ENCODE results near the gene C3orf18. TPM values are rescaled to one million over a fixed set of nuclear protein-coding genes. Genes with fewer than 3 reads are reported as not detected.
A peak's percentile ranks its signal among the peaks of the same experiment; 100 is the strongest.

Gene C3orf18
- total RNA-seq, 2 experiments from 2014 or later = 16.7 to 17.0 TPM

- Mint-ChIP-seq H3K4me3 (peak overlapping the region; percentile 68), H3K27ac (peak overlapping the region; percentile 98), H3K4me1 (ENCODE audit: low read depth) (peaks cover 94% of the 10 kb centered on the region), H3K9me3 (no peaks in the 10 kb centered on the region), H3K27me3 (no peaks in the 10 kb centered on the region), H3K36me3 (peaks cover 37% of the 10 kb centered on the region)
- ChIA-PET CTCF (interaction anchor here (0.6 to 10.3 kb wide), 7 partner anchors 11 to 1022 kb away, joined by 3 to 317 read pairs (median 8); partner anchors contain the start of genes CISH, HEMK1 and MAPKAPK3), POLR2A (interaction anchor here (11.1 kb wide), 2 partner anchors 16 to 19 kb away, joined by 510 to 859 read pairs; partner anchors contain the start of genes C3orf18, CISH, HEMK1 and MAPKAPK3)
- intact Hi-C loops (cut with micrococcal nuclease) = loop anchor here (1.0 kb wide), 1 partner anchor 16 kb away; no protein-coding TSS in a partner anchor
- no peak for DNase-seq
Measured at GRCh38 chr3:50588759-50589433, 21.3 kb upstream of the C3orf18 start.

GRCh38 chr3:50587806-50588758, 20.5 kb upstream of the C3orf18 start:
- Mint-ChIP-seq H3K9me3 (no peaks in the 10 kb centered on the region), H3K36me3 (peaks cover 42% of the 10 kb centered on the region), H3K4me1 (ENCODE audit: low read depth) (peaks cover 94% of the 10 kb centered on the region), H3K27ac (peak overlapping the region; percentile 98), H3K4me3 (peak overlapping the region; percentile 68), H3K27me3 (no peaks in the 10 kb centered on the region)
- peak; percentile 96 for DNase-seq
- POLR2A ChIA-PET = interaction anchor here (11.1 kb wide), 2 partner anchors 15 to 20 kb away, joined by 510 to 859 read pairs; partner anchors contain the start of genes C3orf18, CISH, HEMK1 and MAPKAPK3
- intact Hi-C loops (cut with micrococcal nuclease) = loop anchor here (1.0 kb wide), 1 partner anchor 15 kb away; no protein-coding TSS in a partner anchor
- CTCF ChIA-PET = interaction anchor here (1.0 to 10.3 kb wide), 5 partner anchors 13 to 800 kb away, joined by 3 to 317 read pairs (median 221); partner anchors contain the start of genes CISH, HEMK1 and MAPKAPK3

GRCh38 chr3:50587373-50587772, 19.8 kb upstream of the C3orf18 start:
- intact Hi-C loops (cut with micrococcal nuclease) = no loop called here
- Mint-ChIP-seq H3K36me3 (peaks cover 45% of the 10 kb centered on the region), H3K4me1 (ENCODE audit: low read depth) (peaks cover 91% of the 10 kb centered on the region), H3K27ac (peak overlapping the region; percentile 98), H3K27me3 (no peaks in the 10 kb centered on the region), H3K9me3 (no peaks in the 10 kb centered on the region), H3K4me3 (peak overlapping the region; percentile 30)
- CTCF ChIA-PET = interaction anchor here (8.7 to 10.3 kb wide), 3 partner anchors 14 to 26 kb away, joined by 221 to 317 read pairs (median 299); partner anchors contain the start of genes CISH, HEMK1 and MAPKAPK3
- POLR2A ChIA-PET = interaction anchor here (11.1 kb wide), 2 partner anchors 14 to 21 kb away, joined by 510 to 859 read pairs; partner anchors contain the start of genes C3orf18, CISH, HEMK1 and MAPKAPK3
- DNase-seq = peak; percentile 38

- Mint-ChIP-seq H3K27me3 (no peaks in the 10 kb centered on the region), H3K27ac (peak overlapping the region; percentile 98), H3K4me1 (ENCODE audit: low read depth) (peaks cover 87% of the 10 kb centered on the region), H3K9me3 (no peaks in the 10 kb centered on the region), H3K4me3 (no peak overlapping the region), H3K36me3 (peaks cover 51% of the 10 kb centered on the region)
- DNase-seq = no peak
- CTCF ChIA-PET = interaction anchor here (8.7 to 10.3 kb wide), 3 partner anchors 14 to 27 kb away, joined by 221 to 317 read pairs (median 299); partner anchors contain the start of genes CISH, HEMK1 and MAPKAPK3
- intact Hi-C loops (cut with micrococcal nuclease) = no loop called here
- POLR2A ChIA-PET = interaction anchor here (11.1 kb wide), 2 partner anchors 14 to 22 kb away, joined by 510 to 859 read pairs; partner anchors contain the start of genes C3orf18, CISH, HEMK1 and MAPKAPK3
Measured at GRCh38 chr3:50586763-50587070, 19.2 kb upstream of the C3orf18 start.

GRCh38 chr3:50585919-50586762, 18.6 kb upstream of the C3orf18 start:
- H3K4me1 Mint-ChIP-seq (ENCODE audit: low read depth) = peaks cover 87% of the 10 kb centered on the region
- ChIA-PET POLR2A (interaction anchor here (11.1 kb wide), 2 partner anchors 13 to 22 kb away, joined by 510 to 859 read pairs; partner anchors contain the start of genes C3orf18, CISH, HEMK1 and MAPKAPK3), CTCF (interaction anchor here (8.7 to 10.3 kb wide), 3 partner anchors 14 to 27 kb away, joined by 221 to 317 read pairs (median 299); partner anchors contain the start of genes CISH, HEMK1 and MAPKAPK3)
- H3K4me3 Mint-ChIP-seq = peak overlapping the region; percentile 18
- no peaks in the 10 kb centered on the region for H3K9me3 Mint-ChIP-seq
- peaks cover 56% of the 10 kb centered on the region for H3K36me3 Mint-ChIP-seq
- no peaks in the 10 kb centered on the region for H3K27me3 Mint-ChIP-seq
- peak; percentile 86 for DNase-seq
- intact Hi-C loops (cut with micrococcal nuclease) = no loop called here
- H3K27ac Mint-ChIP-seq = peak overlapping the region; percentile 98

- Mint-ChIP-seq H3K9me3 (no peaks in the 10 kb centered on the region), H3K27ac (peak overlapping the region; percentile 98), H3K36me3 (peaks cover 68% of the 10 kb centered on the region), H3K27me3 (no peaks in the 10 kb centered on the region), H3K4me3 (no peak overlapping the region), H3K4me1 (ENCODE audit: low read depth) (peaks cover 85% of the 10 kb centered on the region)
- ChIA-PET CTCF (interaction anchor here (1.0 to 1.2 kb wide), 2 partner anchors 10 to 12 kb away, joined by 3 read pairs; no protein-coding TSS in a partner anchor), POLR2A (interaction anchor here (1.5 kb wide), 1 partner anchor 27 kb away, joined by 3 read pairs; the partner anchor contains the start of gene CISH)
- intact Hi-C loops (cut with micrococcal nuclease) = no loop called here
- no peak for DNase-seq
Measured at GRCh38 chr3:50584391-50584790, 16.8 kb upstream of the C3orf18 start.

GRCh38 chr3:50583897-50584296, 16.4 kb upstream of the C3orf18 start:
- DNase-seq = no peak
- peaks cover 83% of the 10 kb centered on the region for H3K4me1 Mint-ChIP-seq (ENCODE audit: low read depth)
- H3K9me3 Mint-ChIP-seq = no peaks in the 10 kb centered on the region
- CTCF ChIA-PET = interaction anchor here (1.0 to 1.2 kb wide), 2 partner anchors 9 to 11 kb away, joined by 3 read pairs; no protein-coding TSS in a partner anchor
- intact Hi-C loops (cut with micrococcal nuclease) = no loop called here
- POLR2A ChIA-PET = interaction anchor here (0.5 to 1.5 kb wide), 2 partner anchors 28 to 243 kb away, joined by 3 read pairs; partner anchors contain the start of gene CISH
- H3K4me3 Mint-ChIP-seq = no peak overlapping the region
- H3K27ac Mint-ChIP-seq = peak overlapping the region; percentile 98
- no peaks in the 10 kb centered on the region for H3K27me3 Mint-ChIP-seq
- H3K36me3 Mint-ChIP-seq = peaks cover 70% of the 10 kb centered on the region

- no peaks in the 10 kb centered on the region for H3K9me3 Mint-ChIP-seq
- peaks cover 67% of the 10 kb centered on the region for H3K36me3 Mint-ChIP-seq
- CTCF ChIA-PET = interaction anchor here (1.9 to 2.4 kb wide), 2 partner anchors 12 to 33 kb away, joined by 13 to 16 read pairs; partner anchors contain the start of gene HEMK1
- intact Hi-C loops (cut with micrococcal nuclease) = no loop called here
- no peak for DNase-seq
- no peak overlapping the region for H3K4me3 Mint-ChIP-seq
- peaks cover 66% of the 10 kb centered on the region for H3K4me1 Mint-ChIP-seq (ENCODE audit: low read depth)
- H3K27ac Mint-ChIP-seq = peak overlapping the region; percentile 56
- H3K27me3 Mint-ChIP-seq = no peaks in the 10 kb centered on the region
- POLR2A ChIA-PET = no interaction called here
Measured at GRCh38 chr3:50582083-50582482, 14.5 kb upstream of the C3orf18 start.

- Mint-ChIP-seq H3K9me3 (no peaks in the 10 kb centered on the region), H3K36me3 (peaks cover 69% of the 10 kb centered on the region), H3K4me1 (ENCODE audit: low read depth) (peaks cover 63% of the 10 kb centered on the region), H3K27ac (peak overlapping the region; percentile 56), H3K4me3 (no peak overlapping the region), H3K27me3 (no peaks in the 10 kb centered on the region)
- CTCF ChIA-PET = interaction anchor here (1.0 to 2.4 kb wide), 4 partner anchors 9 to 33 kb away, joined by 6 to 16 read pairs (median 10); partner anchors contain the start of gene HEMK1
- intact Hi-C loops (cut with micrococcal nuclease) = no loop called here
- POLR2A ChIA-PET = interaction anchor here (0.6 to 1.5 kb wide), 3 partner anchors 11 to 33 kb away, joined by 3 to 5 read pairs (median 4); no protein-coding TSS in a partner anchor
- DNase-seq = no peak
Measured at GRCh38 chr3:50581459-50581842, 13.9 kb upstream of the C3orf18 start.

GRCh38 chr3:50580683-50581458, 13.3 kb upstream of the C3orf18 start:
- DNase-seq = no peak
- Mint-ChIP-seq H3K4me3 (no peak overlapping the region), H3K27ac (peak overlapping the region; percentile 28), H3K27me3 (no peaks in the 10 kb centered on the region), H3K36me3 (peaks cover 74% of the 10 kb centered on the region), H3K9me3 (no peaks in the 10 kb centered on the region), H3K4me1 (ENCODE audit: low read depth) (peaks cover 63% of the 10 kb centered on the region)
- ChIA-PET POLR2A (interaction anchor here (0.6 to 1.5 kb wide), 3 partner anchors 11 to 34 kb away, joined by 3 to 5 read pairs (median 4); no protein-coding TSS in a partner anchor), CTCF (interaction anchor here (1.0 to 2.4 kb wide), 4 partner anchors 8 to 34 kb away, joined by 6 to 16 read pairs (median 10); partner anchors contain the start of gene HEMK1)
- intact Hi-C loops (cut with micrococcal nuclease) = no loop called here

Measured in activated CD4-positive, alpha-beta memory T cell treated with anti-CD3 and anti-CD28 coated beads for 36 hours (primary cell).